Lung (tissue), 12 donors: ENCODE results near the gene RPS10. TPM values are rescaled to one million over a fixed set of nuclear protein-coding genes. Genes with fewer than 3 reads are reported as not detected.

Experiments
- ATAC-seq: fragments of 200-7000 bp; cut with Tn5 transposase; one replicate; pipeline ENCODE4 v1.9.1; 2020; ENCODE audit warnings: moderate number of reproducible peaks; ENCODE audit not compliant: insufficient read depth, low FRiP score
- DNase-seq, 3 donors: peaks; one replicate each; pipeline ENCODE4 v3.0.0-alpha.2; 2013 to 2017
- H3K27ac ChIP-seq, 2 donors: one replicate each; pipeline ENCODE4 v1.5.1; 2013; ENCODE audit warnings: mild to moderate bottlenecking in 2 of 2, moderate library complexity in 2 of 2, control low read depth in 1 of 2, inconsistent platforms in 1 of 2, low read depth in 1 of 2, low read length in 1 of 2
- H3K27me3 ChIP-seq, 3 donors: one replicate each; pipeline ENCODE4 v1.5.1; 2013; ENCODE audit warnings: low read length in 2 of 3; ENCODE audit not compliant: control insufficient read depth in 3 of 3, insufficient read depth in 3 of 3
- H3K36me3 ChIP-seq, 4 donors: one replicate each; pipeline ENCODE4 v1.5.1; 2013; ENCODE audit warnings: low read length in 4 of 4, mild to moderate bottlenecking in 1 of 4, moderate library complexity in 1 of 4; ENCODE audit not compliant: control insufficient read depth in 4 of 4, insufficient read depth in 4 of 4
- H3K4me1 ChIP-seq, 5 donors: one replicate each; pipeline ENCODE4 v1.5.1; 2013; ENCODE audit warnings: low read length in 5 of 5, mild to moderate bottlenecking in 2 of 5, moderate library complexity in 1 of 5; ENCODE audit not compliant: control insufficient read depth in 5 of 5, insufficient read depth in 5 of 5
- H3K4me3 ChIP-seq: one replicate; pipeline ENCODE4 v1.5.1; 2013; ENCODE audit warnings: mild to moderate bottlenecking, control low read depth, moderate library complexity
- H3K9ac ChIP-seq, 2 donors: one replicate each; pipeline ENCODE4 v1.5.1; 2013; ENCODE audit warnings: low read length in 2 of 2, control low read depth in 1 of 2; ENCODE audit not compliant: insufficient read depth in 1 of 2
- H3K9me3 ChIP-seq, 4 donors: one replicate each; pipeline ENCODE4 v1.5.1; 2013; ENCODE audit warnings: low read length in 3 of 4, mild to moderate bottlenecking in 1 of 4, moderate library complexity in 1 of 4; ENCODE audit not compliant: control insufficient read depth in 4 of 4, insufficient read depth in 3 of 4
- CTCF ChIP-seq: IDR thresholded peaks from 2 replicates; pipeline ENCODE4 v1.5.1; 2012; ENCODE audit warnings: mild to moderate bottlenecking; ENCODE audit errors: control extremely low read depth, extremely low read depth
- WGBS, 2 donors: extraction: QIAGEN DNeasy Blood & Tissue Kit; methylation state at CpG; one replicate each; pipeline ENCODE4 v1.1.7; 2013; 5-methylcytosine and 5-hydroxymethylcytosine counted together
- polyA plus RNA-seq, 2 donors: library from polyadenylated mRNA; stranded (reverse); fragments of 200-250 nt; gene quantifications; one replicate each; pipeline ENCODE4 v1.2.1, GENCODE V29; 2013
- total RNA-seq, 2 donors: library from RNA; depleted of rRNA in 1 of 2; stranded (reverse); fragments of >200 nt in 1 of 2; gene quantifications; one replicate each; pipeline ENCODE4 v1.2.1, GENCODE V29; 2014 to 2021
- donor health status: control.
- donor health status: control.
- donor health status: Bipolar disorder and iron deficiency.
- donor health status: healthy.
- donor health status: DM: yes; HTN: yes; CAD: no.

The RPS10 gene
- total and polyA plus RNA-seq, 4 donors = 846 to 2,710 (median 1,738) TPM

GRCh38 chr6:34393966-34394305, 31.9 kb downstream of the RPS10 start:
- Histone ChIP-seq H3K4me1 (peaks cover 0 to 16% (median 3%) of the 10 kb centered on the region in 5 donors), H3K36me3 (no peaks in the 10 kb centered on the region), H3K9ac (no peak overlapping the region), H3K27me3 (no peaks in the 10 kb centered on the region), H3K9me3 (peaks cover 0 to 4% (median 0%) of the 10 kb centered on the region in 4 donors), H3K27ac (no peak overlapping the region), H3K4me3 (no peak overlapping the region)
- 84 to 90% methylated on average over 3 of the region's 3 CpGs for WGBS, 2 donors
- no peak for TF ChIP-seq CTCF
- no peak for DNase-seq
- ATAC-seq = no peak

GRCh38 chr6:34393191-34393965, 32.5 kb downstream of the RPS10 start:
- no peak for DNase-seq
- peak overlapping the region; percentile 92 to 94 for H3K27ac ChIP-seq
- H3K36me3 ChIP-seq = no peaks in the 10 kb centered on the region
- TF ChIP-seq CTCF = no peak
- no peak for ATAC-seq
- peaks cover 0 to 4% (median 0%) of the 10 kb centered on the region in 4 donors for H3K9me3 ChIP-seq
- H3K4me1 ChIP-seq = peaks cover 0 to 16% (median 4%) of the 10 kb centered on the region in 5 donors
- no peak overlapping the region for H3K9ac ChIP-seq
- no peaks in the 10 kb centered on the region for H3K27me3 ChIP-seq
- WGBS, 2 donors = 22 to 36% methylated on average over 16 of the region's 16 CpGs
- H3K4me3 ChIP-seq = peak overlapping the region; percentile 48

GRCh38 chr6:34392497-34393190, 33.2 kb downstream of the RPS10 start, which contains the start of gene NUDT3:
NUDT3 (minus strand) TSS chr6:34392669; CDS start chr6:34392362, 307 bp downstream.
- peak; percentile 96 for ATAC-seq
- Histone ChIP-seq H3K9ac (peak within 1 kb of the TSS; percentile 2 to 77), H3K27ac (peak within 1 kb of the TSS; percentile 92 to 94), H3K9me3 (peaks cover 0 to 4% (median 0%) of the 10 kb centered on the region in 4 donors), H3K27me3 (no peaks in the 10 kb centered on the region), H3K4me1 (peaks cover 0 to 16% (median 4%) of the 10 kb centered on the region in 5 donors), H3K36me3 (no peaks in the 10 kb centered on the region), H3K4me3 (peak within 1 kb of the TSS; percentile 72)
- peak; percentile 75 for TF ChIP-seq CTCF
- DNase-seq = peak; percentile 98 to 99 (median 98)
- 0 to 1% methylated on average over 86 to 87 of the region's 87 CpGs for WGBS, 2 donors
